Adrenal gland (tissue), 12 donors: ENCODE data around the gene AIDA. TPM values are rescaled to one million over a fixed set of nuclear protein-coding genes. Genes with fewer than 3 reads are reported as not detected.
"Not testable (repeated sequence)": the region's sequence is repeated elsewhere in the genome, so short reads cannot be mapped to it uniquely, and the experiment has no call there.

Experiments used
- DNase-seq, 7 donors: peaks; one replicate each; pipeline ENCODE4 v3.0.0-alpha.2; 2019 to 2020
- H3K27ac ChIP-seq, 5 donors: fragments of 200-600 bp; sonication (generic) in 4 of 5; 1 replicate in 3 of 5; 2 replicates in 2 of 5; pipeline versions ENCODE4 v1.5.1 to v1.8.0; 2016 to 2020; ENCODE audit warnings: mild to moderate bottlenecking in 1 of 5
- H3K27me3 ChIP-seq: fragments of 200-600 bp; 2 replicates; pipeline ENCODE4 v1.8.0; 2021
- H3K36me3 ChIP-seq, 2 donors: fragments of 200-600 bp; replicated peaks in 1 of 2; 1 replicate in 1 of 2; 2 replicates in 1 of 2; pipeline versions ENCODE4 v1.5.1 to v1.8.0; 2018 to 2022
- H3K4me1 ChIP-seq, 2 donors: fragments of 200-600 bp; replicated peaks in 1 of 2; 1 replicate in 1 of 2; 2 replicates in 1 of 2; pipeline versions ENCODE4 v1.5.1 to v1.8.0; 2018 to 2021
- H3K4me3 ChIP-seq, 4 donors: fragments of 200-600 bp; sonication (generic) in 3 of 4; one replicate each; pipeline ENCODE4 v1.5.1; 2016 to 2018
- H3K9me3 ChIP-seq, 3 donors: fragments of 200-600 bp; sonication (generic) in 1 of 3; replicated peaks in 1 of 3; 1 replicate in 2 of 3; 2 replicates in 1 of 3; pipeline versions ENCODE4 v1.5.1 to v1.8.0; 2016 to 2021
- CTCF ChIP-seq, 6 experiments: fragments of 450-650 bp in 4 of 6; fragments of 200-600 bp in 2 of 6; sonication (generic) in 1 of 6; IDR thresholded peaks; 1 replicate in 5 of 6; 2 replicates in 1 of 6; pipeline versions ENCODE4 v1.5.1 to v1.8.0; 2016 to 2021; ENCODE audit warnings: antibody characterized with exemption in 6 of 6, mild to moderate bottlenecking in 2 of 6, moderate library complexity in 1 of 6
- POLR2A ChIP-seq, 2 donors: fragments of 450-650 bp; IDR thresholded peaks; one replicate each; pipeline ENCODE4 v1.6.1; 2017; ENCODE audit warnings: antibody characterized with exemption in 2 of 2, mild to moderate bottlenecking in 2 of 2, moderate library complexity in 1 of 2
- WGBS, 4 donors: extraction: QIAGEN DNeasy Blood & Tissue Kit in 2 of 4; methylation state at CpG; one replicate each; pipeline versions ENCODE4 v1.1.5 to v1.1.7; 2013 to 2017; 5-methylcytosine and 5-hydroxymethylcytosine counted together
- intact Hi-C, 2 donors: fragments of 100-400 bp; cut with DNase I; formaldehyde crosslinking; loops; one replicate each; pipeline versions ENCODE4 v1.14.1 to v1.15.0; 2022 to 2023
- polyA plus RNA-seq, 3 donors: library from polyadenylated mRNA; stranded (reverse); fragments of 200-250 nt in 2 of 3; fragments of 350-450 nt in 1 of 3; fragmentation: Illumina TruSeq in 1 of 3; extraction: RNeasy Lipid Tissue Mini Kit (QIAGEN cat#74804) in 1 of 3; gene quantifications; one replicate each; pipeline ENCODE4 v1.2.3, GENCODE V29; 2013 to 2014
- total RNA-seq, 9 donors: library from RNA; depleted of rRNA in 4 of 9; stranded (reverse); fragments of >200 nt in 4 of 9; fragments of 120-200 nt in 1 of 9; fragmentation: NEBNext Ultra II Directional in 1 of 9; extraction: Animal tissue kit (Norgen Biotek cat#: 25700) in 1 of 9; gene quantifications; one replicate each; pipeline versions ENCODE4 v1.1.0 to v1.2.4, GENCODE V29; 2013 to 2023
- donor health status: healthy with polysubstance abuse.
- donor health status: Bipolar disorder and iron deficiency.
- donor health status: DM: yes; HTN: yes; CAD: no.
- donor health status: DM: no; HTN: no; CAD: no.
- donor health status: DM: no; HTN: no; CAD: no.
- donor health status: DM: yes; HTN: yes; CAD: no.

The AIDA gene
- total and polyA plus RNA-seq, 12 donors: 29.4 to 72.0 (median 48.9) TPM

GRCh38 chr1:222694927-222695326, 17.4 kb downstream of the AIDA start:
- WGBS, 4 donors: 90 to 95% (median 92%) methylated on average over 5 of the region's 5 CpGs
- Histone ChIP-seq H3K4me1 (no peaks in the 10 kb centered on the region), H3K27me3 (no peaks in the 10 kb centered on the region), H3K27ac (no peak overlapping the region), H3K4me3 (no peak overlapping the region), H3K36me3 (peaks cover 0 to 4% of the 10 kb centered on the region in 2 donors), H3K9me3 (no peaks in the 10 kb centered on the region)
- DNase-seq: no peak
- intact Hi-C loops: no loop called here
- TF ChIP-seq CTCF (IDR thresholded peaks at IDR 0.05): no peak
- TF ChIP-seq POLR2A (IDR thresholded peaks at IDR 0.05): no peak

- Histone ChIP-seq H3K27me3 (no peaks in the 10 kb centered on the region), H3K4me1 (no peaks in the 10 kb centered on the region), H3K9me3 (no peaks in the 10 kb centered on the region), H3K27ac (no peak overlapping the region), H3K4me3 (no peak overlapping the region), H3K36me3 (peaks cover 0 to 14% of the 10 kb centered on the region in 2 donors)
- TF ChIP-seq CTCF (IDR thresholded peaks at IDR 0.05) (no peak), POLR2A (IDR thresholded peaks at IDR 0.05) (no peak)
- 78 to 93% (median 89%) methylated on average over 1 of the region's 1 CpG for WGBS, 4 donors
- intact Hi-C loops: no loop called here
- DNase-seq: no peak
Measured at GRCh38 chr1:222691016-222691415, 21.3 kb downstream of the AIDA start.

- H3K4me3 ChIP-seq: no peak overlapping the region
- peaks cover 0 to 13% of the 10 kb centered on the region in 2 donors for H3K36me3 ChIP-seq
- no peaks in the 10 kb centered on the region for H3K4me1 ChIP-seq
- H3K27me3 ChIP-seq: no peaks in the 10 kb centered on the region
- no peaks in the 10 kb centered on the region for H3K9me3 ChIP-seq
- WGBS, 4 donors: 89 to 100% (median 92%) methylated on average over 1 of the region's 1 CpG
- TF ChIP-seq POLR2A (IDR thresholded peaks at IDR 0.05): no peak
- TF ChIP-seq CTCF (IDR thresholded peaks at IDR 0.05): no peak
- intact Hi-C loops: no loop called here
- DNase-seq: no peak
- no peak overlapping the region for H3K27ac ChIP-seq
Measured at GRCh38 chr1:222680080-222680479, 32.2 kb downstream of the AIDA start.

- peaks cover 0 to 67% of the 10 kb centered on the region in 2 donors for H3K36me3 ChIP-seq
- TF ChIP-seq CTCF (IDR thresholded peaks at IDR 0.05) (no peak), POLR2A (IDR thresholded peaks at IDR 0.05) (no peak)
Measured at GRCh38 chr1:222670110-222670509, 42.2 kb downstream of the AIDA start.

GRCh38 chr1:222669107-222669506, 43.2 kb downstream of the AIDA start:
- H3K27ac ChIP-seq, H3K27me3 ChIP-seq, H3K4me3 ChIP-seq, H3K4me1 ChIP-seq, H3K9me3 ChIP-seq, DNase-seq, intact Hi-C loops: not testable (repeated sequence)
- 92 to 100% (median 100%) methylated on average over 1 of the region's 2 CpGs; no CpG with 5 or more reads in 1 of the 4 donors for WGBS, 4 donors
- peaks cover 0 to 67% of the 10 kb centered on the region in 2 donors for H3K36me3 ChIP-seq

More at GRCh38 chr1:222670110-222670509, 42.2 kb downstream of the AIDA start:
- Histone ChIP-seq H3K27me3 (no peaks in the 10 kb centered on the region), H3K4me1 (no peaks in the 10 kb centered on the region), H3K9me3 (no peaks in the 10 kb centered on the region), H3K27ac (no peak overlapping the region), H3K4me3 (no peak overlapping the region)
- 95 to 100% (median 95%) methylated on average over 1 of the region's 1 CpG for WGBS, 4 donors
- DNase-seq: no peak
- intact Hi-C loops: no loop called here

- DNase-seq, intact Hi-C loops, H3K4me3 ChIP-seq, H3K27me3 ChIP-seq, H3K4me1 ChIP-seq, H3K9me3 ChIP-seq, H3K27ac ChIP-seq: not testable (repeated sequence)
- 83 to 88% methylated on average over 1 to 2 of the region's 4 CpGs; no CpG with 5 or more reads in 2 of the 4 donors for WGBS, 4 donors
- peaks cover 0 to 73% of the 10 kb centered on the region in 2 donors for H3K36me3 ChIP-seq
Measured at GRCh38 chr1:222668184-222668583, 44.1 kb downstream of the AIDA start.
